HEK293 (cell line): ENCODE measurements around the gene ELAC1.
A peak's percentile ranks its signal among the peaks of the same experiment; 100 is the strongest.

Source experiments
- KLF10 ChIP-seq: fragments of 450-650 bp; IDR thresholded peaks from 2 replicates; pipeline ENCODE4 v1.5.1; 2018; ENCODE audit warnings: missing biosample characterization, mild to moderate bottlenecking, missing genetic modification characterization
- KLF8 ChIP-seq: fragments of 450-650 bp; formaldehyde crosslinking; IDR thresholded peaks from 2 replicates; pipeline ENCODE4 v1.5.1; 2016; ENCODE audit warnings: missing biosample characterization, missing genetic modification characterization
- PBX3 ChIP-seq: sonication (generic); formaldehyde crosslinking; IDR thresholded peaks from 2 replicates; pipeline ENCODE4 v1.8.1; 2022; ENCODE audit warnings: mild to moderate bottlenecking, moderate library complexity, missing genetic modification reagents
- PRDM1 ChIP-seq: fragments of 450-650 bp; formaldehyde crosslinking; IDR thresholded peaks from 2 replicates; pipeline ENCODE4; 2016; ENCODE audit warnings: missing biosample characterization, missing genetic modification characterization
- SALL2 ChIP-seq: fragments of 450-650 bp; formaldehyde crosslinking; IDR thresholded peaks from 2 replicates; pipeline ENCODE4 v1.5.0; 2017; ENCODE audit warnings: missing biosample characterization, mild to moderate bottlenecking, missing genetic modification characterization, borderline replicate concordance
- SETDB1 ChIP-seq: IDR thresholded peaks from one replicate; pipeline ENCODE4 v1.6.1; 2017; ENCODE audit warnings: mild to moderate bottlenecking, low read length, moderate library complexity, mixed read lengths; ENCODE audit not compliant: insufficient read length
- SP2 ChIP-seq: fragments of 450-650 bp; formaldehyde crosslinking; IDR thresholded peaks from 2 replicates; pipeline ENCODE4 v1.5.1; 2016; ENCODE audit warnings: missing biosample characterization, missing genetic modification characterization
- TRIM28 ChIP-seq: IDR thresholded peaks from 2 replicates; pipeline ENCODE4 v1.6.1; 2011; ENCODE audit warnings: low read length, control low read depth, borderline replicate concordance
- ZBTB11 ChIP-seq: fragments of 450-650 bp; formaldehyde crosslinking; conservative IDR thresholded peaks from 2 replicates; pipeline ENCODE4 v1.5.1; 2016; ENCODE audit warnings: low read depth, missing biosample characterization, missing genetic modification characterization
- ZBTB26 ChIP-seq: fragments of 450-650 bp; formaldehyde crosslinking; optimal IDR thresholded peaks from 2 replicates; pipeline ENCODE3; 2016; ENCODE audit warnings: missing biosample characterization, mild to moderate bottlenecking, missing genetic modification characterization
- ZFP3 ChIP-seq: fragments of 450-650 bp; formaldehyde crosslinking; IDR thresholded peaks from 2 replicates; pipeline ENCODE4 v1.5.1; 2016; ENCODE audit warnings: low read depth, missing biosample characterization, missing genetic modification characterization
- ZIC2 ChIP-seq: fragments of 450-650 bp; formaldehyde crosslinking; IDR thresholded peaks from 2 replicates; pipeline ENCODE4 v1.5.1; 2016; ENCODE audit warnings: missing biosample characterization, missing genetic modification characterization
- ZNF121 ChIP-seq: fragments of 450-650 bp; formaldehyde crosslinking; IDR thresholded peaks from 2 replicates; pipeline ENCODE4 v1.5.1; 2016; ENCODE audit warnings: missing biosample characterization, missing genetic modification characterization
- ZNF138 ChIP-seq: fragments of 450-650 bp; formaldehyde crosslinking; IDR thresholded peaks from 2 replicates; pipeline ENCODE4 v1.5.1; 2016; ENCODE audit warnings: missing biosample characterization, missing genetic modification characterization, borderline replicate concordance
- ZNF140 ChIP-seq: fragments of 450-650 bp; formaldehyde crosslinking; IDR thresholded peaks from 2 replicates; pipeline ENCODE4 v1.5.1; 2016; ENCODE audit warnings: missing biosample characterization, missing genetic modification characterization
- ZNF146 ChIP-seq: fragments of 450-650 bp; formaldehyde crosslinking; IDR thresholded peaks from 2 replicates; pipeline ENCODE4 v1.5.1; 2016; ENCODE audit warnings: missing biosample characterization, missing genetic modification characterization
- ZNF169 ChIP-seq: fragments of 450-650 bp; formaldehyde crosslinking; IDR thresholded peaks from 2 replicates; pipeline ENCODE4 v1.5.1; 2016; ENCODE audit warnings: missing biosample characterization, missing genetic modification characterization
- ZNF302 ChIP-seq: fragments of 450-650 bp; formaldehyde crosslinking; IDR thresholded peaks from 2 replicates; pipeline ENCODE4 v1.5.1; 2016; ENCODE audit warnings: missing biosample characterization, missing genetic modification characterization, low read depth
- ZNF311 ChIP-seq: fragments of 450-650 bp; formaldehyde crosslinking; IDR thresholded peaks from 2 replicates; pipeline ENCODE4 v1.5.1; 2017; ENCODE audit warnings: missing biosample characterization, missing genetic modification characterization, borderline replicate concordance
- ZNF335 ChIP-seq: fragments of 450-650 bp; formaldehyde crosslinking; conservative IDR thresholded peaks from 2 replicates; pipeline ENCODE4 v1.5.1; 2016; ENCODE audit warnings: missing biosample characterization, missing genetic modification characterization
- ZNF350 ChIP-seq: fragments of 450-650 bp; formaldehyde crosslinking; IDR thresholded peaks from 2 replicates; pipeline ENCODE4 v1.5.0; 2017; ENCODE audit warnings: missing biosample characterization, mild to moderate bottlenecking, missing genetic modification characterization
- ZNF433 ChIP-seq: fragments of 450-650 bp; formaldehyde crosslinking; IDR thresholded peaks from 2 replicates; pipeline ENCODE4 v1.5.1; 2016; ENCODE audit warnings: missing biosample characterization, missing genetic modification characterization, low read depth
- ZNF473 ChIP-seq: fragments of 450-650 bp; formaldehyde crosslinking; IDR thresholded peaks from 2 replicates; pipeline ENCODE4 v1.5.1; 2017; ENCODE audit warnings: missing biosample characterization, missing genetic modification characterization
- ZNF585B ChIP-seq: fragments of 450-650 bp; formaldehyde crosslinking; IDR thresholded peaks from 2 replicates; pipeline ENCODE4 v1.5.1; 2016; ENCODE audit warnings: missing biosample characterization, missing genetic modification characterization
- ZNF664 ChIP-seq: fragments of 450-650 bp; formaldehyde crosslinking; IDR thresholded peaks from 2 replicates; pipeline ENCODE4 v1.5.1; 2016; ENCODE audit warnings: missing biosample characterization, missing genetic modification characterization
- ZNF670 ChIP-seq: fragments of 450-650 bp; formaldehyde crosslinking; IDR thresholded peaks from 2 replicates; pipeline ENCODE4 v1.5.1; 2016; ENCODE audit warnings: missing biosample characterization, missing genetic modification characterization, low read depth
- ZNF701 ChIP-seq: fragments of 450-650 bp; formaldehyde crosslinking; IDR thresholded peaks from 2 replicates; pipeline ENCODE4 v1.5.1; 2016; ENCODE audit warnings: missing biosample characterization, missing genetic modification characterization
- ZNF777 ChIP-seq: fragments of 450-650 bp; formaldehyde crosslinking; IDR thresholded peaks from 2 replicates; pipeline ENCODE4 v1.5.1; 2017; ENCODE audit warnings: missing biosample characterization, missing genetic modification characterization, borderline replicate concordance
- ZNF791 ChIP-seq: fragments of 450-650 bp; formaldehyde crosslinking; IDR thresholded peaks from 2 replicates; pipeline ENCODE4 v1.5.1; 2016; ENCODE audit warnings: missing biosample characterization, missing genetic modification characterization
- ZNF837 ChIP-seq: fragments of 450-650 bp; formaldehyde crosslinking; IDR thresholded peaks from 2 replicates; pipeline ENCODE4 v1.5.1; 2016; ENCODE audit warnings: missing biosample characterization, missing genetic modification characterization
- ZNF843 ChIP-seq: fragments of 450-650 bp; formaldehyde crosslinking; IDR thresholded peaks from 2 replicates; pipeline ENCODE4 v1.5.1; 2016; ENCODE audit warnings: missing biosample characterization, missing genetic modification characterization
- TF ChIP-seq, protein P1 (sequence below): fragments of 450-650 bp; formaldehyde crosslinking; IDR thresholded peaks from 2 replicates; pipeline ENCODE4 v1.5.1; 2016; ENCODE audit warnings: missing biosample characterization, missing genetic modification characterization, borderline replicate concordance
- TF ChIP-seq, protein P2 (sequence below): fragments of 450-650 bp; formaldehyde crosslinking; IDR thresholded peaks from 2 replicates; pipeline ENCODE4 v1.5.1; 2016; ENCODE audit warnings: missing biosample characterization, missing genetic modification characterization

The ELAC1 gene

DNA sequence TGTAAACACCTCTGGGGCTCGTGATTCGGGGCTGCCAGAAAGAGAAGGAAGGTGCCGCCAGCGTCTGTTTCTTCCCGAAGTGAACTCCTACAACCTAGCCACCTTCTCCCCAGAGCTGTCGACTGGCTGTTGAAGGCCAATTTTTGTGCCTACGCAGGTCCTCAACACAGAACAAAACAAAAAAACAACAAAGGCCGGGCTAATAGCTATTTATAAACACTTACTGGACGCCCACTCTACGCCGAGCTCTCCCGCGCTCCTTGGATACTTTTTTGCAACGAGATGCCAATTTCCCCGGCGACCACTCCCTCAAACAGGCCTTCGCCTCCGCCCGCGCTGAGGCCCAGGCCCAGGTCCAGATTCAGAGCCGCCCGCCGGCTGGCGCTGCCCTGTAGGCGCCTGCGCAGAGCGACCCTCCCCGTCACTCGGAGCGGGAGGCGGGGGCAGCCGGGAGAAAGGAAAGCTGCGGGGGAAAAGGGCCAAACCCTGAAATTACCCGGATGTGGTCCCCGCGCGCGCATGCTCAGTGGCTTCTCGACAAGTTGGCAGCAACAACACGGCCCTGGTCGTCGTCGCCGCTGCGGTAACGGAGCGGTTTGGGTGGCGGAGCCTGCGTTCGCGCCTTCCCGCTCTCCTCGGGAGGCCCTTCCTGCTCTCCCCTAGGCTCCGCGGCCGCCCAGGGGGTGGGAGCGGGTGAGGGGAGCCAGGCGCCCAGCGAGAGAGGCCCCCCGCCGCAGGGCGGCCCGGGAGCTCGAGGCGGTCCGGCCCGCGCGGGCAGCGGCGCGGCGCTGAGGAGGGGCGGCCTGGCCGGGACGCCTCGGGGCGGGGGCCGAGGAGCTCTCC, 62.1 kb downstream of the ELAC1 start, which contains the start of gene SMAD4 (continued):
- TF ChIP-seq ZFP3 (tag by site-specific recombination) (no peak), ZNF473 (tag by site-specific recombination) (no peak), ZNF701 (tag by site-specific recombination) (no peak), ZBTB11 (peak; percentile 71), ZIC2 (tag by site-specific recombination) (peak; percentile 68), ZNF121 (tag by site-specific recombination) (no peak), PBX3 (CRISPR knock-in tag) (no peak; the same call in 1 of the 2 replicates), ZNF585B (tag by site-specific recombination) (no peak), ZNF169 (tag by site-specific recombination) (no peak), TRIM28 (no peak), ZNF138 (no peak), ZNF311 (tag by site-specific recombination) (no peak), PRDM1 (0 out of 2 replicates have a peak, but pooled peaks have one; percentile 53), ZNF777 (tag by site-specific recombination) (no peak), ZNF670 (tag by site-specific recombination) (no peak), ZNF664 (no peak), ZNF302 (tag by site-specific recombination) (no peak), ZNF146 (tag by site-specific recombination) (no peak), ZNF350 (tag by site-specific recombination) (no peak), KLF8 (tag by site-specific recombination) (no peak), SALL2 (no peak), ZNF140 (no peak), ZBTB26 (tag by site-specific recombination) (peak; percentile 57), ZNF335 (tag by site-specific recombination) (peak; percentile 97), ZNF433 (tag by site-specific recombination) (no peak), SETDB1 (no peak), ZNF843 (tag by site-specific recombination) (no peak), ZNF837 (no peak), KLF10 (tag by site-specific recombination) (no peak), ZNF791 (no peak), SP2 (tag by site-specific recombination) (peak; percentile 72)
- TF ChIP-seq, protein P1, sequence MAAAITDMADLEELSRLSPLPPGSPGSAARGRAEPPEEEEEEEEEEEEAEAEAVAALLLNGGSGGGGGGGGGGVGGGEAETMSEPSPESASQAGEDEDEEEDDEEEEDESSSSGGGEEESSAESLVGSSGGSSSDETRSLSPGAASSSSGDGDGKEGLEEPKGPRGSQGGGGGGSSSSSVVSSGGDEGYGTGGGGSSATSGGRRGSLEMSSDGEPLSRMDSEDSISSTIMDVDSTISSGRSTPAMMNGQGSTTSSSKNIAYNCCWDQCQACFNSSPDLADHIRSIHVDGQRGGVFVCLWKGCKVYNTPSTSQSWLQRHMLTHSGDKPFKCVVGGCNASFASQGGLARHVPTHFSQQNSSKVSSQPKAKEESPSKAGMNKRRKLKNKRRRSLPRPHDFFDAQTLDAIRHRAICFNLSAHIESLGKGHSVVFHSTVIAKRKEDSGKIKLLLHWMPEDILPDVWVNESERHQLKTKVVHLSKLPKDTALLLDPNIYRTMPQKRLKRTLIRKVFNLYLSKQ (tag by site-specific recombination) = no peak
- TF ChIP-seq, protein P2, sequence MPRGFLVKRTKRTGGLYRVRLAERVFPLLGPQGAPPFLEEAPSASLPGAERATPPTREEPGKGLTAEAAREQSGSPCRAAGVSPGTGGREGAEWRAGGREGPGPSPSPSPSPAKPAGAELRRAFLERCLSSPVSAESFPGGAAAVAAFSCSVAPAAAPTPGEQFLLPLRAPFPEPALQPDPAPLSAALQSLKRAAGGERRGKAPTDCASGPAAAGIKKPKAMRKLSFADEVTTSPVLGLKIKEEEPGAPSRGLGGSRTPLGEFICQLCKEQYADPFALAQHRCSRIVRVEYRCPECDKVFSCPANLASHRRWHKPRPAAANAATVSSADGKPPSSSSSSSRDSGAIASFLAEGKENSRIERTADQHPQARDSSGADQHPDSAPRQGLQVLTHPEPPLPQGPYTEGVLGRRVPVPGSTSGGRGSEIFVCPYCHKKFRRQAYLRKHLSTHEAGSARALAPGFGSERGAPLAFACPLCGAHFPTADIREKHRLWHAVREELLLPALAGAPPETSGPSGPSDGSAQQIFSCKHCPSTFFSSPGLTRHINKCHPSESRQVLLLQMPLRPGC (tag by site-specific recombination) = no peak
